Natural killer cell (primary cell): ENCODE measurements around the gene GRM4. TPM values are rescaled to one million over a fixed set of nuclear protein-coding genes. Genes with fewer than 3 reads are reported as not detected.
A peak's percentile ranks its signal among the peaks of the same experiment; 100 is the strongest.

Experiments
- ATAC-seq, 3 donors: fragments of 150-1000 bp in 2 of 3; fragments of 200-7000 bp in 1 of 3; cut with Tn5 transposase; 1 replicate in 1 of 3; 2 replicates in 2 of 3; pipeline ENCODE4 v1.10.0; 2021; ENCODE audit warnings: mild to moderate bottlenecking in 2 of 3, moderate library complexity in 2 of 3
- DNase-seq, 2 donors: peaks; one replicate each; pipeline versions ENCODE4 v3.0.0 to v3.0.0-alpha.2; 2013 to 2021; ENCODE audit warnings: mixed read lengths in 1 of 2
- H3K27ac ChIP-seq: one replicate; pipeline ENCODE4 v1.5.1; 2013; ENCODE audit warnings: mild to moderate bottlenecking, low read length
- H3K27me3 ChIP-seq: one replicate; pipeline ENCODE4 v1.6.1; 2013; ENCODE audit warnings: low read length; ENCODE audit not compliant: control insufficient read depth, insufficient read depth
- H3K36me3 ChIP-seq: one replicate; pipeline ENCODE4 v1.6.1; 2013; ENCODE audit warnings: low read length; ENCODE audit not compliant: control insufficient read depth, insufficient read depth
- H3K4me1 ChIP-seq: one replicate; pipeline ENCODE4 v1.6.1; 2013; ENCODE audit warnings: low read length; ENCODE audit not compliant: control insufficient read depth, insufficient read depth
- H3K4me3 ChIP-seq: one replicate; pipeline ENCODE4 v1.5.1; 2013; ENCODE audit warnings: low read length
- H3K9me3 ChIP-seq: one replicate; pipeline ENCODE4 v1.6.1; 2013; ENCODE audit warnings: low read length; ENCODE audit not compliant: control insufficient read depth, insufficient read depth
- H3K27ac Mint-ChIP-seq, 2 donors: one replicate each; pipeline ENCODE4 v1.8.0; 2022; ENCODE audit warnings: mild to moderate bottlenecking in 2 of 2, mixed read lengths in 2 of 2, moderate library complexity in 1 of 2
- H3K27me3 Mint-ChIP-seq, 2 donors: one replicate each; pipeline ENCODE4 v1.8.0; 2022; ENCODE audit warnings: low read depth in 2 of 2, mixed read lengths in 2 of 2
- H3K36me3 Mint-ChIP-seq: one replicate; pipeline ENCODE4 v1.8.0; 2022; ENCODE audit warnings: mixed read lengths
- H3K4me1 Mint-ChIP-seq, 2 donors: one replicate each; pipeline ENCODE4 v1.8.0; 2022; ENCODE audit warnings: mixed read lengths in 2 of 2
- H3K4me3 Mint-ChIP-seq: one replicate; pipeline ENCODE4 v1.8.0; 2022; ENCODE audit warnings: mild to moderate bottlenecking, moderate library complexity, mixed read lengths
- H3K9me3 Mint-ChIP-seq, 2 donors: one replicate each; pipeline ENCODE4 v1.8.0; 2022; ENCODE audit warnings: mixed read lengths in 2 of 2
- WGBS: methylation state at CpG from one replicate; pipeline ENCODE4 v1.1.7; 2013; ENCODE audit warnings: missing lambda C conversion rate; ENCODE audit not compliant: insufficient coverage; 5-methylcytosine and 5-hydroxymethylcytosine counted together
- intact Hi-C: fragments of 100-400 bp; cut with micrococcal nuclease; formaldehyde crosslinking; loops from one replicate; pipeline ENCODE4 v1.14.2; 2022
- total RNA-seq, 4 donors: library from RNA; stranded (reverse); fragments of 120-200 nt in 1 of 4; gene quantifications; one replicate each; pipeline versions ENCODE4 v1.2.3 to v1.2.4, GENCODE V29; 2013 to 2022
- TF ChIP-seq, protein P1 (sequence below): fragments of 200-600 bp; IDR thresholded peaks from one replicate; pipeline ENCODE4 v1.8.0; 2022; ENCODE audit warnings: antibody characterized with exemption

GRM4 gene
- total RNA-seq, 3 donors from 2014 or later (not counting 1 experiment from before 2014, with no cell fraction given): not detected

DNA sequence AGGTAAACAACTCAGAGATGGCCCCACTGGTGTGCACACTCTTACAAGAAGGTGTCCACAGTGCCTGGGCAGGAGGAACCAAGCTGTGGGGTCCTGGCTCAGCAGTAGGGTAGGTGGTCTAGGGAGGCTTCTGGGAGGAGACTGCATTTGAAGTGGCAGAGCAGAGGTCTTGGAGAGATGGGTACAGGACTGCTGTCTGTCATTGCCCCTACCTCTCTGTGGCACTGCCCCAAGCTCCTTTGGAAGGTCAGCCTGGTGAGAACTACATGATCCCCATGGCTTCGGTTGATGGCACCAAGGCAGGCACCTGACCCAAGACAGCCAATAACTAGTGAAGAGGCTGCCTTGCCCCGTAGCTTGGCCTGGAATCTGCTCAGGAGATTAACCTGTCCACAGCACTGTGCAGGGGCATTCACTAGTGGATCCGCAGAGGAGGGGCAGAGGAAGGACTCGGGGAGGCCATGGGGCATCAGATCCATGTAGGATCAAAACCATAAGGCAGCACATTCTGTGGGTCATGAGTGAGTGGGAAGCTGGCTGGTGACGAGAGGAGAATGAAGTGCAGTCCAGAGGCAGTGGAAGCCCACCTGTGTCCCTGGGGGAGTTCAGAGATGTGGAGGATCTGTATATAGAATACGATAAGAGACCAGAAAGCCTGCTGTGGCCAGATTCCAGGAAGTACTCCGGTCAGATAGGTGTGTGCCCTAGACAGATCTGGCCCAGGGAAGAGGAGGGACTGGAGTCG is 162.0 kb downstream of the GRM4 start:
- TF ChIP-seq, protein P1, sequence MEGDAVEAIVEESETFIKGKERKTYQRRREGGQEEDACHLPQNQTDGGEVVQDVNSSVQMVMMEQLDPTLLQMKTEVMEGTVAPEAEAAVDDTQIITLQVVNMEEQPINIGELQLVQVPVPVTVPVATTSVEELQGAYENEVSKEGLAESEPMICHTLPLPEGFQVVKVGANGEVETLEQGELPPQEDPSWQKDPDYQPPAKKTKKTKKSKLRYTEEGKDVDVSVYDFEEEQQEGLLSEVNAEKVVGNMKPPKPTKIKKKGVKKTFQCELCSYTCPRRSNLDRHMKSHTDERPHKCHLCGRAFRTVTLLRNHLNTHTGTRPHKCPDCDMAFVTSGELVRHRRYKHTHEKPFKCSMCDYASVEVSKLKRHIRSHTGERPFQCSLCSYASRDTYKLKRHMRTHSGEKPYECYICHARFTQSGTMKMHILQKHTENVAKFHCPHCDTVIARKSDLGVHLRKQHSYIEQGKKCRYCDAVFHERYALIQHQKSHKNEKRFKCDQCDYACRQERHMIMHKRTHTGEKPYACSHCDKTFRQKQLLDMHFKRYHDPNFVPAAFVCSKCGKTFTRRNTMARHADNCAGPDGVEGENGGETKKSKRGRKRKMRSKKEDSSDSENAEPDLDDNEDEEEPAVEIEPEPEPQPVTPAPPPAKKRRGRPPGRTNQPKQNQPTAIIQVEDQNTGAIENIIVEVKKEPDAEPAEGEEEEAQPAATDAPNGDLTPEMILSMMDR: no peak
- ATAC-seq (no peak), DNase-seq (no peak)
- Mint-ChIP-seq H3K27me3 (peaks cover 19 to 25% of the 10 kb centered on the region in 2 donors), H3K27ac (no peak overlapping the region), H3K36me3 (no peaks in the 10 kb centered on the region), H3K4me3 (no peak overlapping the region), H3K9me3 (no peaks in the 10 kb centered on the region), H3K4me1 (peaks cover 6% of the 10 kb centered on the region in 2 donors)
- Histone ChIP-seq H3K36me3 (no peaks in the 10 kb centered on the region), H3K27ac (no peak overlapping the region), H3K4me1 (peaks cover 13% of the 10 kb centered on the region), H3K9me3 (no peaks in the 10 kb centered on the region), H3K27me3 (no peaks in the 10 kb centered on the region), H3K4me3 (no peak overlapping the region)
- WGBS: 88% methylated on average over 8 of the region's 8 CpGs
- intact Hi-C loops: no loop called here

DNA sequence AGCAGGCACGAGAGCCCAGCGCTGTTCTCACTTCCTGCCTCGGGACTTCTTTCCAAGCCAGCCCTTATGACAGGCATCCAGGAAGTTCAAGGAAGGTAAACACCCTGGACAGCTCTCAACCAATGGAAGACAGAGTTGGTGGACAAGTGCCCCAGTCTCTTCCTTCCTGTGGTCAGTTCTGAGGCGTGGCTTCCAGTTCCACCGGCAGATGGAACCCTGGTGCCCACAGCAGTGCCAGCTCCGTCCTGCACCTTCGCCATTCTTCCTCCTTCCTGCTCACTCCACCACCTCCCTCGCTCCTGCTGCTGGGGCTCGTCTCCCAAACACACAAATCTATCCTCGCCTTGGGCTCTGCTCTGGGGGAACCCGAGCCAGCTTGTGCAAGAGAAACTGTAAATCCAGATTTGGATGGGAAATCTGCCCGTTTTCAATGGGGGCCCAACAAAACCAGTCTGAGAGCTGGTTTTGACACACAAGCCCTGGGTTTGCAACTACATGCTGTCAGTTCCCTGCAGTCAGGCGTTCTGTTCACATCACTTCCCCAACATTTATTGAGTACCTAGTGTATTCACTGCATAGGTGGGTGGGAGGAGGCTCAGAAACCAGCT is 162.7 kb downstream of the GRM4 start:
- no peak overlapping the region for H3K27ac Mint-ChIP-seq
- Histone ChIP-seq H3K4me1 (peaks cover 13% of the 10 kb centered on the region), H3K4me3 (no peak overlapping the region), H3K9me3 (no peaks in the 10 kb centered on the region), H3K36me3 (no peaks in the 10 kb centered on the region), H3K27ac (no peak overlapping the region), H3K27me3 (no peaks in the 10 kb centered on the region)
- H3K4me1 Mint-ChIP-seq: peaks cover 6% of the 10 kb centered on the region in 2 donors
- H3K36me3 Mint-ChIP-seq: no peaks in the 10 kb centered on the region
- H3K9me3 Mint-ChIP-seq: no peaks in the 10 kb centered on the region
- peak overlapping the region; percentile 71 for H3K4me3 Mint-ChIP-seq
- DNase-seq (no peak), ATAC-seq (peak in 1 of 3 donors; percentile 48)
- TF ChIP-seq, protein P1: no peak
- 43% methylated on average over 13 of the region's 13 CpGs for WGBS
- H3K27me3 Mint-ChIP-seq: peaks cover 17 to 27% of the 10 kb centered on the region in 2 donors
- intact Hi-C loops: no loop called here

DNA sequence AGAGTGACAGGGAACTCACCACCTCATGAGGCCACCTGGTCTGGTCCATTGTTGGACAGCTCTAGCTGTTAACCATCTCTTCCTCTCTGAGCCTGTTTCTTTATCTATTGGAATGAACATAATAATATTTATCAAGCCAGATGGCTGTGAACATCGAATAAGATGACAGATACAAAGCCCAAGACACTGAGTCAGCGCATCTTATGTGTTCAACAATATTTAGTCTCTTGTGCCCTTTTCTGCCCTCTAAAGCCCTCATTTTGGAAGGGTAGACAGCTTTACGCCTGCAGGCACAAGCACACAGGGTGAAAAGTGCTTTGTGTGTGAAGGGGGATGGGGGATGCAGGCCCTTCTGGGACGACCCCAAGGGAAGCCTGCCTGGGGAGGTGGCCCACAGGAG is 164.0 kb downstream of the GRM4 start:
- no peak overlapping the region for H3K27ac Mint-ChIP-seq
- no peak overlapping the region for H3K4me3 Mint-ChIP-seq
- H3K9me3 Mint-ChIP-seq: no peaks in the 10 kb centered on the region
- intact Hi-C loops: no loop called here
- WGBS: 93% methylated on average over 3 of the region's 4 CpGs
- TF ChIP-seq, protein P1: no peak
- peaks cover 24 to 38% of the 10 kb centered on the region in 2 donors for H3K27me3 Mint-ChIP-seq
- Histone ChIP-seq H3K4me3 (no peak overlapping the region), H3K4me1 (peaks cover 13% of the 10 kb centered on the region), H3K9me3 (no peaks in the 10 kb centered on the region), H3K27ac (no peak overlapping the region), H3K27me3 (peaks cover 6% of the 10 kb centered on the region), H3K36me3 (no peaks in the 10 kb centered on the region)
- DNase-seq (no peak), ATAC-seq (no peak)
- no peaks in the 10 kb centered on the region for H3K36me3 Mint-ChIP-seq
- peaks cover 6 to 9% of the 10 kb centered on the region in 2 donors for H3K4me1 Mint-ChIP-seq
